ENCODE measurements around the gene GPR62. TPM values are rescaled to one million over a fixed set of nuclear protein-coding genes. Genes with fewer than 3 reads are reported as not detected.
A peak's percentile ranks its signal among the peaks of the same experiment; 100 is the strongest.
"Not testable (repeated sequence)": the region's sequence is repeated elsewhere in the genome, so short reads cannot be mapped to it uniquely, and the experiment has no call there.

The GPR62 gene
- total RNA-seq, 1 donor from 2014 or later = not detected

DNA sequence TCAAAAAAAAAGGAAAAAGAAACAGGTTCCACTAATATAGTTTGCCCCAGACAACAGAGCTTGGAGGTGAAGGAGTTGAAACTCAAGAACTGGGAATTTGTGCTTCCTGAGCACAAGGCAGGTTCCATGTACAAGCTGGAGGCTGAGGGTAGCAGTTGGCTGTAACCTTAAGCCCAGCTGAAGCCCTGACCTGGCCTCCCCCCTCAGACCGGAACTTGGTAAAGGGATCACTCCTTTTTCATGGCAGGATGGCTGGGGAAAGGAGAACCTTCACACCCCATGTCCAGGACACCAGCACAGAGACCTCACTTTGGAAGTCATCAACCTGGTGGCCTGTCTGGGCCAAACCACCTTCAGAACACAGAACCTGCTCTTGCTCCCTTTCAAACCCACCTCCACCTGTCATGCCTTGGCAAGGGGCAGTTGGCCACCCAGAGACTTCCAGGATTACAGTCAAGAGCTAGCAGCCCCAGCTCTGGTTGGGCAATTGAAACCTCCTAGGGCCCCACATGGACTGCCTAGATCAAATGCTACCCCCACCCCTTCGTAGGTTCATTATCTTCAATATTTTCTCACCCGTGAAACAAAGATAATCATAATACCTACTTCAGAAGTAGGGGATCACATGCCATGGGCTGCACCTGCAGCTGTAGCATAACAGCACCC, 37.0 kb downstream of the GPR62 start:
- DNase-seq (ENCODE audit: low spot score) = no peak

DNA sequence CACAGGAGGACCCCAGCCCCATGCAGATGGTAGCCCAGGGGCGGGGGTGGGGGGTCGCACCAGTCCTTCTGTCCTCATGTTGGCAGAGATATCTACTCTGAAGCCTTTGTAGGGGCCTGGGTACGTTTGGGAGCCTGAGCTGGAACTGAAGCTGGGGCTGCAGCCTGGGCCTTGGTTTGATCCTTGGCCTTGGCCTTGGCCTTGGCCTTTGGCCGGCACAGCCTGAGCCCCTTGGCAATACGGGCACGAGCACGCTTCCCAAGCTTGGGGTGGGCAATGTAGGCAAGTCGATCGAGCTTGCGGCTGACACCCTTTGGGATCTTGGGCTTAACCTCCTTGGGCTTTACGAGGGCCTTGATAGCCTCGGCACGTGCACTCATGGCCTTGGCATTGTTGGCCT, 38.5 kb downstream of the GPR62 start:
- DNase-seq (ENCODE audit: low spot score) = not testable (repeated sequence)

DNA sequence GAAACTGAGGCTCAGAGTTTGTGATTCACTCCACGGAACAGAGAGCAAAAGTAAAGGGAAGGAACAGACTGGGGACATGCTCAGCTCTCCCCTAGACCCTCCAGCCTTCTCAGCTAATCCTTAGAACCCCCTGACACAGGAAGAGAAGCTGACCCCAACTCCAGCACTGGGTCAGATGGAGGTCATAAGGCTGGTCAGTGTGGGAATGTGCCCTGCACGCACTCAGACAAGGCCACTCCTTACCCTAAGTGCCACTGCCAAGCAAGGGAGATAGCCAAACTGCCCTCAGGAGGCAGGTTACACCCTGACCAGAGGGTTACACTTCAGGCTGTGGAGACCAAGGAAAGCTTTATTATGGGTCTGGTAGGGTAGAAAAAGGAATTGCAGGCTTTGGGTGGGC, 39.3 kb downstream of the GPR62 start:
- DNase-seq (ENCODE audit: low spot score) = no peak

DNA sequence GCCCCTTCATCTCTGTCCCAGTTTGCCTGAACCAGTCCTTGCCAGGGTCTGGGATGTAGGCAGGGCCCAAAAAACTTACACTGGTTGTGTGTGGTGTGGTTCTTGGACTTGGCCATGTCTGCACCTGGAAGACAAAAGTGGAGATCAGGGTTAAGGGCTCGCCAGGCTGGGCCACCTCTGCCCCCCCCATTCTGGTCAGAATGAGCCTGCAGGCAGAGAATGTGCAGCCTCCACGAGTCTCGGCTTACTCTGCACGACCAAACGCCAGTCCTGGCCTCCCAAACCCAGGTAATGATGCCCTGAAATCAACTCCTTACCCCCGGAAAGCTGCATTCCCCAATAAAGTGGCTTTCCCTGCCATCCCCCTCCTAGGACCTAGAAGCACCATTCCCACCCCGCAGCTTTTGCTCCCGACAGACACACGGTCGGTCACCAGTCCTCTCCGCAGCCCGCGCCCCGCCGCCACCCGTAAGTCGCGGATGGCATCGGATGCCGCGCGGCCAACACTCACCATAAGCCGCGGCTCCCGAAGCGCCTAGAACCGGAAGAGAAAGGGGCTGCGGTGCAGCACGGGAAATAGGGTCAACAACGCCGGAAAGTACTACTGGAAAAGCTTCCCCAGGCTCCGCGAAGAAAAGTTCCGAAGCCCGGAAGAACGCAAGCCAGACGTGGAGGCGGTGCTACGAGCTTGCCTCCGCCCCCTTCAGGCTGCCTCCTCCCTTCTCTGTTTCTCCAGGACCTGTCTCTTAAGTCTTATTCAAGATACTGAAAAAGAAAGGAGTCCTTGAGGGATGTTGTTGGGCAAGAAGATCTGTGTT, 40.4 kb downstream of the GPR62 start, which contains the start of gene RPL29:
Gene RPL29, minus strand, starts transcription at position 550 of the 818 bp plus-strand sequence. Its CDS starts 434 bp downstream, at position 116.
- DNase-seq (ENCODE audit: low spot score) = peak; percentile 97

DNA sequence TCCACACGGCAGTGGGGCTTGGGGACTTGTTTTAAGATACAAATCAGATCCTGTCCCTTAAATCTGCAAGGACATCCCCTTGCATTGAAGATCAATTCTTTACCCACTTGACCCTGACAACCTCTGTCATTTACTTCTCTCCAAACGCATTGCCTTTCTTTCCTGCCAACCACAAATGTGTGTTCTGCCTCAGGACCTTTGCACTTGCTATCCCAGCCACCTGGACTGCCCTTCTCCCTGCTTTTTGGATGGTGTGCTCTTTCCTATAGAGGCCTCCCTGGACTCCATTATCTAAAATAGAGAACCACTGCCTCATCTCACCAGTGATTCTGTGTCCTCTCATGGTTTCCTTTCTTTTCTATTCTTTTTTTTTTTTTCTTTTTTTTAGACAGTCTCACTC, 42.0 kb downstream of the GPR62 start:
- no peak for DNase-seq (ENCODE audit: low spot score)

DNA sequence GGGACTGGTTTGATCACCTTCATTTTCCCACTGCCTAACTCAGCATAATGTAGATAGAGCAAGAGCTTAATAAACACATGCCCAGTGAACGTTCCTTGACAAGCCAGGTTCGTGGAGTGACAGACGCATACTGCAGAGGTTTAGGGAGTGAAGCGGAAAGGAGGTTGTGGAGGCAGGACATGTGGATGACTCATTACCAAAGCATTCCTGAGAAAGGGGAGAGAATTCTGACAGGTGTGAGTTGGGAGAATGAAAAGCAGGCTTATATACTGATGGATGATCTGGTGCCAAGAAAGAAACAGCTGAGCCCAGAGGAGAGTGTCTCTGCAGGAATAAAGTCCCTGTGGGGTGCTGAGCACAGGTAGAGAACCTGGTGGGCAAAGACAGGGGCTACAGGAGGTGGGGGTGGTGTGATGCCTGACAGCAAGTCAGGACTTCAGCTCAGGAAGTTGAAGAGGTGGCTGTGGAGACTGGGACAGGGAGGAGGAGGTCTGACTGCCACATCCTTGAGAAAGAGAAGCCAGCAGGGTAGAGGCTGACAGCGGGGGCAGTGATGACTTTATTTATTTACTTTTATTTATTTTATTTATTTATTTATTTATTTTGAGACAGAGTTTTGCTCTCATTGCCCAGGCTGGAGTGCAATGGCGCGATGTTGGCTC, 42.9 kb downstream of the GPR62 start:
- DNase-seq (ENCODE audit: low spot score) = peak; percentile 50

DNA sequence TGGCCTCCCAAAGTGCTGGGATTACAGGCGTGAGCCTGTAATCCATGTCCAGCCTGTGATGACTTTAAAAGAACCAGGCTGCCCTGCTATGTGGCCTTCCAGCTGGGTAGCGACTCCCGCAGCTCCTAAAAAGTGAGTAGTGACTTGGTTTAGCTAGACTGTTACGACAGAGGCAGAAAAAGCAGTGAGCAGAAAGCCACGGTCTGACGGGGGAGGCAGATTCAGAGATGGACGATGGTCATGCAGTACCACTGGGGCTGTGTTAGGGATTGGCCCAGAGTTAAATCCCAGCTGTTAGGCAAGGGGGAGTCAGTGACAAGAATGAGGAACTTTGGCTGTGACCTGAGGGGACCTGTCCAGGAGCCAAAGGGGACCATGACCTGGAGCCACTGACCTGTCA, 43.6 kb downstream of the GPR62 start:
- DNase-seq (ENCODE audit: low spot score) = no peak

DNA sequence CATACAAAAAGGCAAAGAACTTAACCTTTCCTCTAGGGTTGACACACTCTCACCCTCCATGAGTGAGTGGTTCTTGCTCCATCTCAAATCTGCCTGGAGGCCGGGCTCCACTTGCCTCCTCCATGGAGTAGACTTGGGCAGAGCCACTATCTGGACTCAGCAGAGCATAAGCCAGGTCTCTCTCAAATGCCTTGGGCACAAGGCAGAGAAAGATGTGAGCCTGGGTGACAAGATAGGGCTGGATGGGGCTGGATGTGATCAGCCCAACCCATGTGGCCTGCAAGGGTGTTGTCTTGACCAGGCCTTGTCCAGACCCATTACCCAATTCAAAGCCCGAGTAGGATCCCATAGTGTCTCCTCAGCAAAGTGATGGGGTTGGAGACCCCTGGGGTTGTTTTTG, 44.7 kb downstream of the GPR62 start:
- no peak for DNase-seq (ENCODE audit: low spot score)

DNA sequence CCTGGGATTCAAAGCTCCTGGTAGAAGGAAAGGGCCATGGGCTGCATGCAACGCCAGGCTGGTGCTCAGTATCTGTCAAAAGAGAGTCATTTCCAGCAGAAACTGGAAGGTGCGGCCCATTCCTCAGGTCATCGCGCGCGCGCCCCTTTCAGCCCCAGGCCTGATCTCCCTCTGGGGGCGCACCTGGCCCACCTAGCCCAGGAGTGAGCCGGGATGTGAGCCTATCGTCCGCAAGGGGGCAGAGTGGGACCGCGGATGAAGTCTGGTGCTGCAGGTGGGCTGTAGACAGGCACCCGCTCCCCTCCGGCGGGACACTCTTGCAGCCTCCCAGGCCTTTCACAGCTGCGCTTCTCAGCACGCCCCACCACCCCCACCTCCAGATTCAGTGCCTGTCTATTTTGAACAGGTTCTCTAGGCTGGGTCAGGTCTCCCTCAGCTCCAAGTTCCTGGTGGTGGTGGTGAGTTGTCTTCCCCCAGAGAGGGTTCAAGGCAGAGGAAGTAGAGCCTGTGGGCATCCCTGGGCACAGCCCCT, 46.3 kb downstream of the GPR62 start:
- peak; percentile 68 for DNase-seq (ENCODE audit: low spot score)

DNA sequence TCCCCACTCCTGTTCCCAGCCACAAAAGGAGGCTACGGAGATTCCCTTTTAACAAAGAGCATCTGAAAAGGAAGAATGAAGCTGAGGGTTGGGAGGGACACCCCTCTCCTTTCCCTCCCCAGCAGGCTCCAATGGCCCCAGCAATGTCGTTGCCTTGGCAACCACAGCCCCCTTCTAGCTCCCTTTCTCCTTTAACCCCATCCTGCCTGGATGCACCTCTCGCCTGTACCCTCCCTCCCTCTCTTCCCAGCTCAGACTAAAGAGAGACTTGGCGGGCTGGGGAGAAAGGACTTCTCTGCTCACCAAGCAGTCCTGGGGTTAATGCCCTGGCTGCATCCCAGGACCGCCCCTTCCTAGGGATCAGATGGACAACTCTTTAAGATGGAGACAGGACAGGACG, 47.6 kb downstream of the GPR62 start:
- DNase-seq (ENCODE audit: low spot score) = no peak

DNA sequence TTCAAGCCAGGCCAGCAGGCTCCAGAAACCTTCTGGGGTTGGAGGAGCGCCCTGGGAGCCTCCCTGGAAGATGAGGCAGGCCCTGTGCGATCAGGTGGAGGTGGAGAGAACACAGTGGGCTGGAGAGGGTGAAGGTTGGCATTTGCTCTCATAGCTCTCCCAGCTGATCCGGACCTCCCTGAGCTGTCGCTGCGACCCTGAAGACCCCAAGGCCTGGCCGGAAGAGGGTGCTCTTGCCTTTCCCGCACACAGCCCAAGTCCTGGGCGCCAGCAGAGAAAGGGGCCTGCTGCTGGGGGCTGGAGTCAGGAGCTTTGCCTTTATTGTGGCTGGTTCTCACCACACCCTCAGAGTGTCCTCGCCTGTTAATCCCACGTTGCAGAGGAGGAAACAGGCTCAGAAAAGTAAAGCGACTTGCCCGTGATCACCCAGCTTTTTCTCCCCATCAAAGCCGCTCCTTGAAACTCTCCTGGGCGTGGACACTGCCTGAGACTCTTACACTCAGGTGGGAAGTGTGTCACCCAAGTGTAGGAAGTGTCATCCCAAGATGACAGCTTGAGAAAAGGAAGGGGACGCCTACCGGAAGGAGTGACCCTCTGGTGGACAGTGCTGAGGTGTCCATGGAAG, 49.1 kb downstream of the GPR62 start:
- peak; percentile 82 for DNase-seq (ENCODE audit: low spot score)

DNA sequence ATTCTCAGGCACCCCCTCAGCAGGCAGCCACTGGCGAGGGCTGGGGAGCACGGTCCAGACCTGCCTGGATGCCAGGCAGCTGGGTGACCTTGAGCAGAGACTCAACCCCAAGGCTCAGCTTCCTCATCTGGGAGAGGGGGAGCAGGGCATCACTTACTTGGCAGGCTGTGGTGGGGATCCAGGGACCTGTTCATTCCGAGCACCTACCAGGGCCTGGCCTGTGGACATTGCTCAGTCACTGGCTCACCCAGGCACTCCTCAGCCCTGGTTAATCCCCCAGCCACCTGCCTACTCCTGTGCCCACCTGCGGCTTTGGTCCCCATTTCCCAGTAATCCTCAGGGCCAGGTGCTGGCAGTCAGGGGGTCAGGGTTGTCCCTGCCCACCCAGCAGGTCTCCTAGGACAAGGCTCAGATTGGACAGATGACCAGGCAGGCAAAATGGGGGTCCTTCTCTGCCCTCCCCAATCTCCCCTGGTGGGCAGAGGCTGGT, 49.8 kb downstream of the GPR62 start:
- DNase-seq (ENCODE audit: low spot score) = no peak

DNA sequence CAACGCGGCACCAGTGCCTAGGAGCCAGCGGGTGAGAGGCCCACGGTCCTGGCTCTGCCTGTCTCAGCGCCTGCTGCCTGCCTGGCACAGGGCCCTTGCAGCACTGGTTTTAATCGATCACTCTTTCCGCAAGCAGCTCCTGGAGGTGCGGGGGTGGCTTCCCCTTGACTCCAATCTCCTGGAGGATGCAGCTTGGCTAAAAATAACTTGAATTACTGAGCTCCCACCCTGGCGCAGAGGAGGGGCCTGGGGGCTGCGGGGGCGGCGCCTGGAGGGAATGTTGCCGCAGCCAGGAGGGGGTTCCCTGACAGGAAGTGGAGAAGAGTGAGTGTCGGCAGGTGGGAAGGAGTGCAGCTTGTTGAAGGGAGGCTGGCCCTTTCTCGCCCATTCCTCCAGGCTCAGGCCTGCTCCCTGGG, 50.4 kb downstream of the GPR62 start:
- peak; percentile 53 for DNase-seq (ENCODE audit: low spot score)

DNA sequence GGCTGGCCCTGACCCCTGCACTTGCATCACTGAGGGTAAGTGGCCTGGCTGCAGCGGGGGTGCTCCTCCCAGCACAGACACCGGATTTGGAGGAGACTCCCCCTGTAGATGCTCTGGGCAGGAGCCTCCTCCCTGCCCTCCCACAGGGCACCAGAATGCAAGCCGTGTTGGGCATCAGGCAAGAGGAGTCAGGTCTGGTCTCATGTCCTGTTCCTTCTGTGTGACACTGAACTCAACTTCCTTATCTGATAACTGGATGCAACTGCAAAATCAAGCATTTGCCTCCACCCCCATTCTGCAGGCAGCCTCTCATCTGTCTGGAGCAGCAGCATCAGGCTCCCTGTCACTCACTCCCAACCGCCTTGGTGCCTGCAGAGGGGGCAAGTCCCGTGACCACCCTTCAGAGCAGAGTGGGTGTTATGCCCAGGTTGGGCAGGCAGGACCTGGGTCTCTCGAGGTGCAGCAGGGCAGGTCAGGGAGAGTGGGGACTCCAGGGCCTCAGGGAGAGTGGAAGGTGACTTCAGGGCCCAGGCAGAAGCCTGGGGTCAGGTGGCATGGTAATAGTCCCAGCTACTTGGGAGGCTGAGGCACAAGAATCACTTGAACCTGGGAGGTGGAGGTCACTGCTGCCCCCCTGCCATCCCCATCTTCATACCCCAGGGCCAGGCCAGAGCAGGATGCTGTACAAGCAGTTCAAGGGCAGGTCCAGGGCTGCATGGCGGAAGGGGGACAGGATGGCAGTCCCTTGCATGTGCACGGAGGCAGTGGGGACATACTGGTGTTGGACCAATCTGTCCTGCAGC, 51.0 kb downstream of the GPR62 start:
- DNase-seq (ENCODE audit: low spot score) = no peak

DNA sequence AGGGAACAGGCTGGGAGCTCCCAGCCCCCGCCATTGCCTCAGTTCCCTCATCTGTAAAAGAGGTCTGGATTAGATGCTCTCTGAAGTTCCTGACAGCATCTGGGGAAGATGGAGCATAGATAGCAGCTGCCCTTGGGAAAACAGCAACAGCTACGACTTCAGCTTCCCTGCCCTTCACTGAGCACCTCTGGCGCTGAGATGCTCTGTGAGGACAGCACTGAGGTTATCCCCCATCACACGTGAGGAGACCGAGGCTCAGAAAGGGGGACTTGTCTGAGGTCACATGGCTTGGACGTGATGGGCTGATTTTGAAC, 51.6 kb downstream of the GPR62 start:
- DNase-seq (ENCODE audit: low spot score) = no peak

Other genes with a start within 250 kb of the GPR62 start
- gene GRM2, start 248.3 kb upstream of the GPR62 start, total RNA-seq (ENCODE audit: insufficient read depth, low replicate concordance) = 0.24 TPM
- not detected for gene IQCF6, start 176.1 kb upstream of the GPR62 start, total RNA-seq (ENCODE audit: insufficient read depth, low replicate concordance)
- not detected for gene IQCF2, start 93.8 kb upstream of the GPR62 start, total RNA-seq (ENCODE audit: insufficient read depth, low replicate concordance)
- 18.3 TPM for gene IQCF5, start 79.8 kb upstream of the GPR62 start, total RNA-seq (ENCODE audit: insufficient read depth, low replicate concordance)
- gene IQCF1, start 52.0 kb upstream of the GPR62 start, total RNA-seq (ENCODE audit: insufficient read depth, low replicate concordance) = 1.4 TPM
- gene RRP9, start 13.5 kb upstream of the GPR62 start, total RNA-seq (ENCODE audit: insufficient read depth, low replicate concordance) = 20.9 TPM
- 5.5 TPM for gene PARP3, start 13.0 kb upstream of the GPR62 start, total RNA-seq (ENCODE audit: insufficient read depth, low replicate concordance)
- gene PCBP4, start 12.1 kb downstream of the GPR62 start, total RNA-seq (ENCODE audit: insufficient read depth, low replicate concordance) = 14.2 TPM
- gene ABHD14B, start 18.7 kb downstream of the GPR62 start, total RNA-seq (ENCODE audit: insufficient read depth, low replicate concordance) = 20.0 TPM
- gene ABHD14A, start 19.7 kb downstream of the GPR62 start, total RNA-seq (ENCODE audit: insufficient read depth, low replicate concordance) = 8.9 TPM
- 14.9 TPM for gene ACY1, start 28.2 kb downstream of the GPR62 start, total RNA-seq (ENCODE audit: insufficient read depth, low replicate concordance)
- gene RPL29, start 40.5 kb downstream of the GPR62 start, total RNA-seq (ENCODE audit: insufficient read depth, low replicate concordance) = 786 TPM
- gene DUSP7, start 101.2 kb downstream of the GPR62 start, total RNA-seq (ENCODE audit: insufficient read depth, low replicate concordance) = 11.6 TPM
- 3.1 TPM for gene POC1A, start 199.0 kb downstream of the GPR62 start, total RNA-seq (ENCODE audit: insufficient read depth, low replicate concordance)
- gene ALAS1, start 242.8 kb downstream of the GPR62 start, total RNA-seq (ENCODE audit: insufficient read depth, low replicate concordance) = 22.4 TPM